NCI-H1694 treated with DMSO at 0.1 percent for 48 hours (cell line): ENCODE measurements around the gene THEMIS.
"Not testable (repeated sequence)": the region's sequence is repeated elsewhere in the genome, so short reads cannot be mapped to it uniquely, and the experiment has no call there.

ENCODE experiments used
- DNase-seq: peaks from one replicate; lab custom pipeline; 2025; lab: John Stamatoyannopoulos, UW

Gene THEMIS

DNA sequence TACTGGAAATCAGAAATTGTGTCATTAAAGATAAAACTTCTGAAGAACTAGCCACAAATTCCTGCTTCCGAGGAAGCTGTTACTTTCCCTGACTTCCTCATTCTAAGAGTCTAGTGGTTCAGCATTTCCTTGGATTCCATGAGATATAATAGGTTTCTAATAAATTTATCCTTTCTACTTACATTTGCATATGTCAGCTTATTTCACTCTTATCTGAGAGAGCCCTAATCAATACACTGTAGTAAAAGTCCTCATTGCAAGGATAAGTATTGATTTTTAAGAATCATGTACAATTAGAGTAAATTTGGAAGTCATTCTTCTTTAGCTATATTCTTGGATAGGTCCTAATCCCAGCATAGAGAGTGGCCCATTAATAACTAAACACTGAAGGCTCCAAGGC is 16.9 kb upstream of the THEMIS start:
- no peak for DNase-seq

DNA sequence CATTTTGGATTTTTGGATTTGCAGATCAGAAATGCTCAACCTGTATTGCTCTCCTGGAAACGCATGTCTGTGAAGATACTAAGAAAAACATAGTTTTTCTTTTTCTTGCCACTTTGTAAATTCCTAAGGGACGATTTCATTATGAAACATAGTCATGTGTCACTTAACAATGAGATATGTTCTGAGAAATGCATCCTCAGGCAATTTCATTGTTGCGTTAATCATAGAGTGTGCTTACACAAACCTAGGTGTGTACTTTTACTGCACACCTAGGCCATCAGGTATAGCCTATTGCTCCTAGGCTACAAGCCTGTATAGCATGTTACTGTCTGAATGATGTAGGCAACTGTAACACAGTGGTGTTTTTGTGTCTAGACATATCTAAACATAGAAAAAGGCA is 13.4 kb upstream of the THEMIS start:
- no peak for DNase-seq

DNA sequence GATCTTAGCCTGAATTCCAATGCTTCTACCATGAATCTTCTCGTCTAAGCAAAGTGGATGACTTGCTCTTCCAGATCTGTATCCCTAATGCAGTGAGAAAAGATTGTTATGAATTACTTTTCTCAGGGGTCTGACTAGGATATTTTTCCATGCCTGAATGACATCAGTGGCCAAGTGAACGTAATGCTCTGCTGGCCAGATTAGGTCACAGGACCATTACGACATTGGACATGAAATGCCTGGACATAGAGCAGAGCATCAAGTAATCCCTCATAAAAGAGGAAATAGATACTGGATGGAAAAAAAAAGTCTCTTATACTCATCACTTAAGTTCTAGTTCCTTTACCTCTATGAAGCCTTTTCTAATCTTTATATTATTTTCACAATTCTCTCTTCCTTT is 12.1 kb upstream of the THEMIS start:
- DNase-seq: no peak

DNA sequence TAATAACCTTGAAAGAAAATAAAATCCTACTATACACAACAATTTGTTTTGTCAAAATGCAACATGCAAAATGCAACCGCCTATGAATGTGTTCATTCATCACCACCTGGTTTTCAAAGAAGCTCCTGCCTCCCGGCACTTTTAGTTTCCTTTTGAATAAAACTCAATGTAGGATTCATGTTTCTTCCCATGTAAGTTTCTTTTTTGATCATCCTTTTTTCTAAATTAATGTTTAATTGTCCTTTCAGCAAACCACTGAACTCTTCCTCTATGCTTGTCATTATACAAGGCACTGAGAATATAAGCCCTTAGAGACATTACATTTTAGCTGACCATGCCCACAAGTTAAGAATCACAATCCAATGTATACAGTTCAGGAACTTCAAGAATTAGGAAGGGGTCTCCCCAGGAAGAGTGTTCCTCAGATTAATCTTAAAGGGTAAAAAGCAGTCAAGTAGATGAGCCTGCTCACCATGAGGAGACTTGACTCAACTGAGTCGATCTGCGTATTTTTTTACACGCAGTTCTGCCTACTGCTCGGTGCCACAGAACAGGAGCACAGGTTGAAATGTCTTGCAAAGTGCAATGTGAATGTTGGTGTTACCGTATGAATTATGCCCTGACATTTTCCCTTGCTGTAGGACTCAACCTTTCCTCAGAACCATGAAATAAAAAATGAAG is 7.2 kb upstream of the THEMIS start:
- DNase-seq: no peak

DNA sequence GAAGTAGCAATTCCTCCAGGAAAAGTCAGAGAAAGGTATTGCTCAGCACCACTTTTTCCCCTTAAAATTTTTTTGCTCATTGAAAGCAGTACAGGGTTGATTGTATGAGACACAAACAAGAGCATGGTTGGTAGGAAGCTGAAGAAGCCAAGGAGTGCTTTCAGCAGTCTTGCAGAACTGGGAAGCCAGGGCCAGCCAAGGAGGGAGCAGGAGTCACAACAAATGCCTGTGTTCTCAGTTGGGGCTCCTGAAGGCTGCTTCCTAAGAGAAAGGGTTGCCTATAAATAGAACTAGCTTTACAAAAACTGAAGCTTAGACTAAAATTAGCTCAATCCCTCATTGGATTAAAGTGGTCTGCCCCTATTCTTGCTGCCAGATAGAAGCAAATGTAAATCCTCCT is 3.3 kb upstream of the THEMIS start:
- DNase-seq: no peak

DNA sequence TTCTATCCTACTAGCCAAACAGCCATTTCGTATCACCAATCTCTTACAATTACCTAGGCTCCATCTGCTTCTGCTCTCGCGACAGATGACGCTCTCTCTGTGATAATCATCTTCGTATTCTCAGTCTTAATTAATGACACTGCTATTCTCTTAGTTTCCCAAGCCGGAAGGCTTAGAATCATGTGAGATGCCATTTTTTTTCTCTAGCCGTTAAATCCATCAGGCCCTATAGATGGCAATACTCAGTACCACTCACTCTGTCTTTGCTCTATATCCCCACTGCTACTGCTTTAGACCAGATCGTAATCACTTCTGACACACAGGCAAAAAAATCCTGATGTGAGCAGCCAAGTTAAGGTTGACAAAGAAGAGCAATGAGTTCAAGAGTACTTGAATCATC is 2.1 kb upstream of the THEMIS start:
- DNase-seq: no peak

DNA sequence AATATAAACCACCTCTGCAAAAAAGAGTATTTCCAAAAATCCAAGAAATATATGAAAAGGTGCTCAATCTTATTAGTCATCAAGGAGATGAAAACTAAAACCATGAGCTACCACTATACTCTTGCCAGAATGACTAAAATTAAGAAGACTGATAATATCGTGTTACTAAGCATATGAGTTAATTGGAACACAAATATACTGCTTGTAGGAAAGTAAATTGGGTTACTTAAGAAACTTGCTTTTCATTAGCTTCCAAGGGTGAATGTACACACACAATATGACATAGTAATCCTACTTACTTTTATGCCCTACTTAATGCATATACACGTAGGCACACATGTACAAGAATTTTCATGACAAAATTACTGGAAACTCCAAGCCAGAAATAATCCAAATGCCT is 3.4 kb downstream of the THEMIS start:
- no peak for DNase-seq

DNA sequence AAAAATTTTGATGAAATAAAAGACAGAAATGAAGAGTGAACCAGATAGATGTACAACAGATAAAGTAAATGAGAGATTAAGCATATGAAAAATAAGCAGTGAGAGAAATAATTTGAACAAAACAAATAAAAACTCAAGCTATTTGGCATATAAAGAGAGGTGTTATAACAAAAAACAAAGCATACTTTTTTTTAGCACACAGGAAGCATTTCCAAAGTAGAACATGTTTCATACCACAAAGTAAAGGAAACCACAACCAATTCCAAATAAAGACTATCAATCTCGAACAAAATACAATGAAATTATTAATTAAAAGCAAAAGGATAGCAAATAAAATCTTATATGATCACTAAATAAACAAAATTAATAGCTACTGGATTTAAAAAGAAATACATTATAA is 6.8 kb downstream of the THEMIS start:
- DNase-seq: no peak

DNA sequence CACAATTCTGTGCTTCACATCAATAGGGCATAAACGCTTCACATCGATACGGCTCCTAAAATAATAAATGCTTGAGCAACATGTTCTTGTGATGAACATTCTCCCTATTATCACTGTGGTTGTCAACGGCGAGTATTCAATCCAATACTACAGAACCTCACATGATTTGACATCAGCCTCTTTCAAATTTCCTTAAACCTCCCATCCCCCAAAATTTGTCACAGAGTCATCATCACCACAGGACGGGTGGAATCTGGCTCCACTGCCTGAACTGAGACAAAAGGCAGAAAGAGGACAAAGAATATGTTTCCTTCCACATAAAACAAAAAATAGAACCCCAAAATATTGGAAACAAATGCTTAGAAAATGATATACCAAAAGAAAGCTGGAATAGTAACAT is 7.3 kb downstream of the THEMIS start:
- DNase-seq: no peak

DNA sequence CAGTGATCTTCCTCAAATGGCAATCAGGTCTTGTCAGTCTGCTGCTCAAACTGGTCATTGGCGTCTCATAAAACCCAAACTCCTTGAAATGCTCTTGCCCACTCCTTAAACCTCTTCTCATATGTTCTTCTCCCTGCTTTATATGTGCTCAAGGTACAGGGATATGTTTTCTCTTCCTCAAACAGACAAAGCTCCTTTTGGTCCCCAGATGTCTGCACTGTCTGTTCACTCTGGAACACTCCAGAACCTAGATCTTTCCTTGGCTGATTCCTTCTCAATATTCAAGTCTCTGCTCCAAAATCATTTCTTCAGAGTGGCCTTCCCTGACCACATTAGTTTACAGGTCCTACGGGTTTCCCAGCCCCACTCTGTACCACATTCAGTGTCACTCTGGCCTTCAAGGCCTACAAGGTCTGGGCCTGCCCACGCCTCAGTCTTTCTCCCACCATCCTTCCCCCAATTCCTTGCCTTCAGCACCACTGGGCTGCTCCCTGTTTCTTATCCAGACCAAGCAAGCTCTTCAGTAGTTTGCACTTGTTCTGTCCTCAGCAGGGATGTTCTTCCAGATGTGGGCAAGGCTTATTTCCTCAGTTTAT is 9.0 kb downstream of the THEMIS start:
- DNase-seq: no peak

DNA sequence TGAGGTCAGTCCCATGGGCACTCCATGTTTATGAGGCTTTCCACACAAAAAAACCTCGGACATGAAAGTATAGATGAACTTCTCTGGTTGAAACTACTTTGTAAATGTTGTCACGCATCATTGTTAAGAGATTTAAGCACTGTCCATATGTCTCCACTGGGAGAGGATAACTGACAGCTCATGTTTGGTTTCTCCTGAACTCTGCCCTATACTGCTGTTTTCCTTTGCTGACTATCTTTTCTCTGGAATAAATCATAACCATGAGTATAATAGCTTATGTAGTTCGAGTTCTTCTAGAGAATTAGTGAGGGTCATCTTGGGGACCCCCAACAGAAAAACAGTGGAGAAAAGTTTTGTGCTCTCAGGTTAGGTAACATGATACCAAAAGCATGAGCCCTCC is 14.3 kb downstream of the THEMIS start:
- DNase-seq: no peak

DNA sequence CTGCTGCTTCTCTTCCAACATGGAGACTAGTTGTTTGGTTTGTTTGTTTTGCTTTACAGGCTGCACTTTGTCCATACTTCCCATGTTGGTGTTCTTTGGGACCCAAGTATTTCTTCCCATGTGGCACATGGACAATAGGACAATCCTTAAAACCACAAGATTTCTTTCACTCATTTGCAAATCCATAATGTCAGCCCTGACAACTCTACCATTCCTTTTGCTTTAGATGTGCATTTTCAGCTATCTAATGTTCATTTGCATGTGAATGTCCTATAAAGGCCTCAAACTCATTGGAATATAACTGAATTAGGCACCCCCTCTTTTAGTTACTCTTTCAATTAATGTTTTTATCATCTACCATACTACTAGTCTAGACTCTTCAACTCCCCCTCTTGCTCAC is 16.7 kb downstream of the THEMIS start:
- no peak for DNase-seq

DNA sequence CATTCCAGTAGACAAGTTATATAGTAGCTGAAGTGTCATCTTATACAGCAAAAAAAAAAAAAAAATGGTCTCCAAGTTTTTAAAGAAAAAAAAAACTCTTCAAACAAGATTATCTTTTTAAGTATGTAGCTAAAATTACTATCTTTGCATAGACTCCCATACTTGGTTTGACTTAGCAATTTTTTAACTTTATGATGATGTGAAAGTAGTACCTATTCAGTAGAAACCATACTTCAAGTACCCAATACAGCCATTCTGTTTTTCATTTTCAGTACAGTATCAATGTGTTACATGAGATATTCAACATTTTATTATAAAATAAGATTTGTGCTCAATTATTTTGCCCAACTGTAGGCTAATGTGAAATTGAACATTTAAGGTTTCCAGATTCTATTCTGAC is 18.9 kb downstream of the THEMIS start:
- DNase-seq: not testable (repeated sequence)

DNA sequence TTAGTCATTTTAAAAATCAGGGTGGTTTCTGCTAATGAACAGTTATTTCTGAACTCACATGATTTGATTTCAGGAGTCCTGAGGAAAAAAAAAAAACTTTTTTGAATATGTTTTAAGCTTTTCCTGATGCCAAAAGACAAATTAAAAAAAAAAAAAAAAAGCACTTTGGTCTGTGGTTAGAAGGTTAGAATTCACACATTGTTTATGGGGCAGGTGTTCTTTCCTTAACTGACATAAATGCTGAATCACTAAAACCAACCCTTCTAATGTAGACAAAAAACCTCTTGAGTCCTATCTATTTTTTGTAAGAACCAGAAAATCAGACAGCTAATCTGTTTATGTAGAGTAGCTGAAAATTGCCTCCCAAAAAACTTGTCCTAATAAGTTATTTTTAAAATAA is 20.4 kb downstream of the THEMIS start:
- no peak for DNase-seq

DNA sequence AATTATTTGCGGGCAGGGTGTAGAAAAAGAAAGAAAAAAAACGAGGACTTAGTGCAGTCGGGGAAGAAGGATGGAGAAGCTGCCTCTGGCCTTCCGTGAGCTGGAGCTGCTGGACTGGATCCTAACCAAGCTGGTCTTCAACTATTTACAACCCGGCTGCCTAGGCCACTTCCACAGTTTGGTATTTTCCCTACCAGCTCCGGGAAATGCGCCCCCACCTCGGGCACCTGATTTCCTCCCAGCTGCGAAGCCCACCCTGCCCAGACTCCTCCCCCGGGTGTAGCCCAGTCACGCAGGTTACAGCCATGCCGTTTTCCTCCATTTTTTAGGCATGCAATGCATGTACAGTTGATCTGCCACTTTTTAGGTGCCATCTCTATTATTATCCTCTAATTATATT is 21.2 kb downstream of the THEMIS start:
- no peak for DNase-seq

DNA sequence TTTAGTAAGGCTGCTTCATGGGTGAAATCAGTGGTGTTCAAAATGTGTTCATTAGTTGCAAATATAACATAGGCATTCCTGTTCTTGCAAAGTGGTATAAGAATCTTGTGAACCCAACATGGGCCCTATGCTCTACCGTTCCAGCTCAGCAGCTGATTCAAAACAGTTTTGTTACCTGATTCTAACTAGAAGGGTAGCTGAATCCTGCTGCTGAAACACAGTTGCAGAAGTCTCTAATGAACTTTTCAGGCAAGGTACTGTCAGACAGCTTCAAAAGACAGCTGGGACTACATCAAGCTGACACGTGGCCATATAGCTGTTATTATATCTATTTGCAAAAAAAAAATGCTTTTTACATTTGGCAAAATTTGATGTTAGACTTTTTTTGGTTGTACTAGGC is 22.7 kb downstream of the THEMIS start:
- no peak for DNase-seq

DNA sequence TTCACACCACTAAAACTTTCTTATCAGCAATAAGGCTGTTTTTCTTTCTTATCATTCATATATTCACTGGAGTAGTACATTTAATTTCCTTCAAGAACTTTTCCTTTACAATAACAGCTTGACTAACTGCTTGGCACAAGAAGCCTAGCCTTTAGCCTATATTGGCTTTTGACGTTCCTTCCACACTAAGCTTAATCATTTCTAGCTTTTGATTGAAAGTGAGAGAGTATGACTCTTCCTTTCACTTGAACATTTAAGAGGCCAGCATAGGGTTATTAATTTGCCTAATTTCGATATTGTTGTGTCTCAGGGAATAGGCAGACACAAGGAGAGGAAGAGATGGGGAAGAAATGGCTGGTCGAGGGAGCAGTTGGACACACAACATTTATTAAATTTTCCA is 23.6 kb downstream of the THEMIS start:
- DNase-seq: no peak

DNA sequence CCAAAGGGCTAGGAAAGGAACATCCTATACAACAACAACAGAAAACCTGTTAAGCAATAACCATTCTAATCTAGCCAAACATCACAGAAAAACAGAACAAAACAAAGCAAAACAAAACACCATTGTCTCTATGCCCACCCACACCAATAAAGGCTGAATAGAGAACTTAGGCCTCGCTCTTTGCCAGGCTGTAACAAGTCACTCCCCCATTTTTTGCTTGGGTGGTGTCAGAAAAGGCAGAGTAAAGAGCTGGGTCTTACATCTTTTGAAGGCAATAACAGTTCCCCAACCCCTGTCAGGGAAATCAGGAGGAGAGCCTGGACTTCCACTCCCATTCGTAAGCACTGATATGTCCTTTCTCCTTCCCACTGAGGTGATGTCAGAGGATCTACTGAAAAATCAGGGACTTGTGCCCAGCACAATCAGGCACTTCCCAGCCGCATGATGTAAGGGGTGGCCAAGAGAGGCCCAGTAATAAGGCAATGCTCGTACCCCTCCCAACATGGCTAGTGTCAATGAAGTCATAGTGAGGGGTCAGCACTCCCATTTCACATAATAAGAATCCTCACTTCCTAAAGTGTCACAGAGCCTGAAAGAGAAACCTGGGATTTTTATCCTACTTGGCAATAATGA is 31.0 kb downstream of the THEMIS start:
- no peak for DNase-seq

DNA sequence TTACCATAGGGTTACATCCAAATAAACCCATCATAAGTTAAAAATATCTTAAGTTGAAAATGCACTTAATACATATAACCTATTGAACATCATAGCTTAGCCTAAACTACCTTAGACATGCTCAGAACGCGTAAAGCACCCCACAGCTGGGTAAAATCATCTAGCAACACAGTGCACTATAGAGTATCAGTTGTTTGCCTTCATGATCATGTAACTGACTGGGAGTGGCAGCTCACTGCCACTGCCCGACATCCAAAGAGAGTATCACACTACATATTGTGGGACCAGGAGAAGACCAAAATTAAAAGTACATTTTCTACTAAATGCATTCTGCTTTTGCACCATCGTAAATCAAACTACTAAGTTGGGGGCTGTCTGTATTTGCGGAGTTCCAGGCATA is 31.7 kb downstream of the THEMIS start:
- DNase-seq: no peak

DNA sequence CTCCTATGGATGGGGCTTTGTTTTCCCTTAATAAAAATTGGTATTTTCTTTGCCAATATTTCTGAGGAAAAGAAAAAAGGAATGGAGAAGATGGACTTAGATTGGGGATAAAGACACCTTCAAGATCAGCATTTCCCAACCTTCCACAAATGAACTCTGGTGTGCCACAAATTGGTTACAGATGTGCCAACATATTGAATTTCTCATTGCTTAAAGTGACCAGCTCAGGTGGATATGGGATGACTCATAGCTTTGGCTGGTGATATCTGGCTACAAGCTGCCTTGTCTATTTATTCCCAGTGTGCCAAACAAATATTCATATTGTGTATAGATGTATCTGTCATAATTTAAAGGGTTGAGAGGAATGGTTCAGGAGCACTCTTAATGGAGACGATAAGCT is 32.5 kb downstream of the THEMIS start:
- no peak for DNase-seq

DNA sequence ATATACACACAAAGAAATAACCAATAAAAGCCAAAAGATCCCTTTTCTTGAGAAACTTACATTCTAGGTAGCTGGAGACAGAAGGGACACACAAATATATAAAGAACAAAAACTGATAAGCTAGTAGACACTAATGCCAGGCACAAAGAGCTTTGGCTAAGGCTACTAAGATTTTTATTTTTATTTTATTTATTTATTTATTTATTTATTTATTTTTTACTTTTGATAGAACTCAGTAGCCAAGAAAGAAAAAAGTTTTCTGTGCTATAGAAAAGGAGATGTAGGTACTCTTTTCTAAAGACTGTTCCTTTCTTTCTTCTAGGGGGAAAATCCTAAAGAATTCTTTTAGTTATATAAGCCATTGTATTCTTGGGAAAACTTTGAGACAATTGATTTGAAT is 34.1 kb downstream of the THEMIS start:
- DNase-seq: no peak

DNA sequence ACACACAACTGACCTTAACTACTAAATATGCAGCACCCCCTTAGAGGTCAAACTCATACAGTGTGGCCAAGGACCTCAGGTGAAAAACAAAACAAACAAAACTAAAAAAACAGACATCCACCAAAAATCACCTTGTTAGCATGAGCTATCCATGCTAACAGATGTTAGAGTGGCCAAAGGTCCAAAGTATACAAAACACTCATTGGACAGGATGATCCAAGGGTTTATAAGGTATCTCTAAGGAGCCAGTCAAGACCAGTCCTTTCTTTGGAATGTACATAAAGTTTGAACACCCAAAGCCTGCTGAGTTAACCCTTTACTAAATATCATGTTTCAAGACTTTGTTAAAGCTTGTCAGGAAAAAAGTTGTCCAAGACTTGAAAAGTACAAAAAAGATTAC is 35.8 kb downstream of the THEMIS start:
- DNase-seq: no peak

DNA sequence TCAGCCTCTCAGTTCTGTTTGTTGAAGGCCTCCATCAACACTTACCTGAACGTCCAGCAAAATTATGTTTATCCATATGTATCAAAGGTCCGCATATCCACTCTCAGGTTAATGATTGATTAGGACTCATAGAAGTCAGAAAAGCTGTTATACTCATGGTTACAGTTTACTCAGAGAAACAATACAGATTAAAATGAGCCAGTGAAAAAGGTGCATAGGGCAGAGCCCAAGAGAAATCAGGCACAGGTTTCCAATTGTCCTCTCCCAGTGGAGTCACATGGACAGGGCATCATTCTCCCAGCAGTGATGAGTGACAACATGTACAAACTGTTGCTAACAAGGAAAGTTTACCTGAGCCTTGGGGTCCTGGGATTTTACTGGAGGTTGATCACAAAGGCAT is 36.2 kb downstream of the THEMIS start:
- no peak for DNase-seq

DNA sequence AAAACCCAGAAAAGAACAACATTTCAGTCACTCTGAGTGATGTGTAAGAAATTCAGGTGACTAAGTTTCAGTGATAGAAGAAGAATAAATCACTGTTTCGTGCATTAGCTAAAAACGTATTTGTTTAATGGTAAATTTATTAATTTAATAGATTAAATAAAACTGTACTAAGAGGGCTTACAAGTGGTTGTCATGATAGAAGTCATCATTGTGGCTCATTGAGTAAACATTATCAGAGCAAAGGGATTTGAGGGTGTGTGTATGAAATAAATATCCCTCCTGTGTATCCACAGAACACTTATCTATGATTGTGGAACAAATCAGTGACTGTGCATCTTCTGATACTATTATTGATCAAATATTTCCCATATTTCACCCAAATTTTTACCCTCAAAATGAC is 40.1 kb downstream of the THEMIS start:
- no peak for DNase-seq
